ENCODE data around the gene PKM.

Gene PKM

GRCh38 chr15:72155635-72156616 is 75.1 kb downstream of the PKM start:
- DNase-seq (ENCODE audit: low read depth) = peak; percentile 83

GRCh38 chr15:72155003-72155621 is 75.9 kb downstream of the PKM start:
- peak; percentile 54 for DNase-seq (ENCODE audit: low read depth)

DNA sequence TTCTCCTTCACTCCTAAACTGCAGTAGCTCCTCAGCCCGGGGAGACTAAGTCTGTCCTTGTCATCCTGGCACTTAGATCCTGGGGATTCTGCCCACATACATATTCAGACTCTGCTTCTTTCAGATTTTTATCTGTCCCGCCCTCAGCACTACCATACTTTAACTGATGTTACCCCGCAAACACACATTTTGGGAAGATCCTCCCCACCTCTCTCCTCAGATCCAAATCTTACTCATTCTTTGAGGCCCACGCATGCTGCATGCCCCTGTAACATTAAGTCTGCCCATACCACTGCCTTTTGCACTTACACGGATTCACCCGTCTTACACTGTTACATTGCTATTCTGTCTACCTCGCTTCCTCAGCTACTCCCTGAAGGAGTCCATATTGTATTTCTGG is 76.7 kb downstream of the PKM start:
- DNase-seq (ENCODE audit: low read depth) = no peak

GRCh38 chr15:72153269-72154000 is 77.6 kb downstream of the PKM start:
- DNase-seq (ENCODE audit: low read depth) = no peak

Measured in EH (cell line).